GM12892 (cell line): ENCODE measurements around the gene SEMA3A.

Experiments used
- DNase-seq: peaks from one replicate; pipeline ENCODE4 v3.0.0; 2011; ENCODE audit not compliant: insufficient read length
- FAIRE-seq: peaks from 2 replicates; lab custom pipeline; 2011; peaks lifted over from hg19 to GRCh38; lab: Jason Lieb, UNC
- POLR2A ChIP-seq: IDR thresholded peaks from 2 replicates; pipeline ENCODE4 v1.6.1; 2011; ENCODE audit warnings: low read depth, low read length, control low read depth
- POLR2AphosphoS5 ChIP-seq: IDR thresholded peaks from 2 replicates; pipeline ENCODE4 v1.6.1; 2011; ENCODE audit warnings: low read depth, low read length, control low read depth
- TAF1 ChIP-seq: IDR thresholded peaks from 2 replicates; pipeline ENCODE4 v1.6.1; 2011; ENCODE audit warnings: low read depth, mild to moderate bottlenecking, control low read depth, low read length, borderline replicate concordance

Gene SEMA3A

DNA sequence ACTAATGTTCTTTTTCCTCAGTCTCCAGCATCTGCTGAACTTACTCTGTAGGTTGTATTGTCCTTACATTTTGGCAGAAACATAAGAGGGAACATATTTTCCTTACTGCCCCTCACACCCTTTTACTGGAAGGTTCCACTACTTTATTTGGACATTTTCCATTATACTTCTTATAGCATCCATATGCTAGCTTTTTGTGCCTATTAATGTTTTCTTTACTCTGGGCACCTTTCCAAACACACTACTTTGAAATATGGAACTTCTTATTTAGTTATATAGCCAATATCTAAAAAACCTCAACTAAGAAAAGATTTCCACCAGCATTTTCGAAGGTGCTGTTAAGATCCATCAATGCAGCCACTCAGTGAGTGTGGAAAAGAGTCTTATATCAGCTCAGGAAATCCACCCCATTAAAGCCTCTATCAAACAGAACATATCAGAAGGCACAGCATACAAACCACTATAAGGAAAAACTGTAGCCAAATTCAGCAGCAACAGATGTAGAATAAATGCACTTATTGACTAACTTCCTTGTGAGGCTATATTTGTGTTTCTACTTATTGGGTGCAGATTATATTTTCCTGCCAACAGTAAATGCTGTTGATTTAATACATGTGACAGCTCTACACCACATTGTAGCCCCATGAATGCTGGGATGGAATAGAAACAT is 273.2 kb downstream of the SEMA3A start:
- no peak for FAIRE-seq
- no peak for TF ChIP-seq TAF1
- TF ChIP-seq POLR2A: no peak
- no peak for TF ChIP-seq POLR2AphosphoS5

DNA sequence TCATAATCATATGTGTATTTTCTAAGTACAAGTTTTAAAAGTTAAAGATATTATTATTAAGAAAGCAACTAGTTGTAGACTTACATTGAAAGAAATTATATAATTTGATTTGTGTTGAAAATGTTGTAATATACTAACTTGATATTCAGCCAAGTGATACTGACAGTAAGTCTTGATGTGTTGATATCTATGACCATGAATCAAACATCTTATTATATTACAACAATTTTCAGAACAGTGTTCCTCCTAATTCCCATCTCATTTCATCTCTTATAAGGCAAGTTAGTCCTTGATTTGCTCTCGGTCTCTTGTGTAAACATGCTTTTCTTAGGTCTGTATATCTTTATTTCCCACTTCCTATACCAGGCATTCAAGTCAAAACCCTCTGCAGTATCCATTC is 276.4 kb downstream of the SEMA3A start:
- TF ChIP-seq POLR2AphosphoS5 (no peak), POLR2A (no peak), TAF1 (no peak)
- no peak for DNase-seq
- no peak for FAIRE-seq

More for the DNA sequence above, 273.2 kb downstream of the SEMA3A start:
- DNase-seq: no peak

- FAIRE-seq (no peak), DNase-seq (no peak)
- TF ChIP-seq POLR2AphosphoS5: no peak
- TF ChIP-seq POLR2A: no peak
- TF ChIP-seq TAF1: no peak
Measured at GRCh38 chr7:83913174-83913573, 281.4 kb downstream of the SEMA3A start.

- TF ChIP-seq TAF1 (no peak), POLR2AphosphoS5 (no peak), POLR2A (no peak)
- DNase-seq: no peak
- FAIRE-seq: no peak
Measured at GRCh38 chr7:83908526-83908925, 286.1 kb downstream of the SEMA3A start.
